Trophoblast cell (in vitro differentiated cells and primary cell): ENCODE measurements around the gene TIGIT.

Experiments used
- DNase-seq, 2 donors: peaks; one replicate each; pipeline ENCODE4 v3.0.0-alpha.2; 2016
- H2AFZ ChIP-seq: 2 replicates; pipeline ENCODE4 v1.6.1; 2013; ENCODE audit warnings: low read length, moderate library complexity, mild to moderate bottlenecking; ENCODE audit not compliant: insufficient read depth, poor library complexity
- H2AK5ac ChIP-seq: 2 replicates; pipeline ENCODE4 v1.6.1; 2013; ENCODE audit warnings: mild to moderate bottlenecking, low read length
- H2BK120ac ChIP-seq: 2 replicates; pipeline ENCODE4 v1.6.1; 2013; ENCODE audit warnings: low read length, mild to moderate bottlenecking, moderate library complexity; ENCODE audit not compliant: insufficient read depth, poor library complexity
- H2BK12ac ChIP-seq: 2 replicates; pipeline ENCODE4 v1.6.1; 2013; ENCODE audit warnings: mild to moderate bottlenecking, low read length, moderate library complexity
- H2BK5ac ChIP-seq: 2 replicates; pipeline ENCODE4 v1.6.1; 2013; ENCODE audit warnings: low read length, low read depth, moderate library complexity, mild to moderate bottlenecking; ENCODE audit not compliant: poor library complexity
- H3K14ac ChIP-seq: 2 replicates; pipeline ENCODE4 v1.6.1; 2013; ENCODE audit warnings: mild to moderate bottlenecking, low read length
- H3K18ac ChIP-seq: 2 replicates; pipeline ENCODE4 v1.6.1; 2013; ENCODE audit warnings: mild to moderate bottlenecking, low read length
- H3K23ac ChIP-seq: 2 replicates; pipeline ENCODE4 v1.6.1; 2013; ENCODE audit warnings: low read length
- H3K27ac ChIP-seq: 2 replicates; pipeline ENCODE4 v1.5.1; 2013; ENCODE audit warnings: low read depth, mild to moderate bottlenecking, inconsistent platforms, low read length, moderate library complexity
- H3K27me3 ChIP-seq: 2 replicates; pipeline ENCODE4 v1.6.1; 2013; ENCODE audit warnings: inconsistent platforms, mild to moderate bottlenecking, low read length, moderate library complexity; ENCODE audit not compliant: insufficient read depth
- H3K36me3 ChIP-seq, 2 experiments: 1 replicate in 1 of 2; 2 replicates in 1 of 2; pipeline ENCODE4 v1.6.1; 2013; ENCODE audit warnings: low read length in 2 of 2, mild to moderate bottlenecking in 2 of 2, moderate library complexity in 1 of 2; ENCODE audit not compliant: insufficient read depth in 2 of 2, control insufficient read depth in 1 of 2
- H3K4ac ChIP-seq: 2 replicates; pipeline ENCODE4 v1.6.1; 2013; ENCODE audit warnings: low read depth, mild to moderate bottlenecking, low read length, moderate library complexity
- H3K4me1 ChIP-seq, 2 experiments: 1 replicate in 1 of 2; 2 replicates in 1 of 2; pipeline ENCODE4 v1.6.1; 2013; ENCODE audit warnings: low read length in 2 of 2, mild to moderate bottlenecking in 2 of 2, moderate library complexity in 1 of 2; ENCODE audit not compliant: insufficient read depth in 2 of 2, control insufficient read depth in 1 of 2
- H3K4me2 ChIP-seq: 2 replicates; pipeline ENCODE4 v1.6.1; 2013; ENCODE audit warnings: inconsistent platforms, mild to moderate bottlenecking, low read length, moderate library complexity
- H3K4me3 ChIP-seq: 2 replicates; pipeline ENCODE4 v1.5.1; 2013; ENCODE audit warnings: mild to moderate bottlenecking, low read depth, low read length, inconsistent platforms
- H3K79me1 ChIP-seq: one replicate; pipeline ENCODE4 v1.6.1; 2013; ENCODE audit warnings: low read length
- H3K79me2 ChIP-seq: 2 replicates; pipeline ENCODE4 v1.6.1; 2013; ENCODE audit warnings: low read length, mild to moderate bottlenecking; ENCODE audit not compliant: control insufficient read depth, insufficient read depth, poor library complexity
- H3K9ac ChIP-seq: 2 replicates; pipeline ENCODE4 v1.6.1; 2013; ENCODE audit warnings: mild to moderate bottlenecking, low read length
- H3K9me3 ChIP-seq: 2 replicates; pipeline ENCODE4 v1.6.1; 2013; ENCODE audit warnings: low read depth, mild to moderate bottlenecking, control low read depth, inconsistent platforms, low read length; ENCODE audit not compliant: insufficient read depth
- H4K12ac ChIP-seq: 2 replicates; pipeline ENCODE4 v1.6.1; 2013; ENCODE audit warnings: low read depth, mild to moderate bottlenecking, low read length, moderate library complexity
- H4K8ac ChIP-seq: 2 replicates; pipeline ENCODE4 v1.6.1; 2013; ENCODE audit warnings: low read depth, mild to moderate bottlenecking, low read length, moderate library complexity
- H4K91ac ChIP-seq: one replicate; pipeline ENCODE4 v1.6.1; 2013; ENCODE audit warnings: low read depth, mild to moderate bottlenecking, low read length, moderate library complexity
- WGBS: extraction: QIAGEN DNeasy Blood & Tissue Kit; methylation state at CpG from one replicate; pipeline ENCODE4 v1.1.7; 2013; ENCODE audit warnings: missing lambda C conversion rate; ENCODE audit not compliant: insufficient read length, insufficient coverage; ENCODE audit errors: extremely low coverage; 5-methylcytosine and 5-hydroxymethylcytosine counted together

TIGIT gene

GRCh38 chr3:114307222-114307830 lies 13.5 kb downstream of the TIGIT start:
- Histone ChIP-seq H3K36me3 (no peaks in the 10 kb centered on the region), H3K79me2 (no peaks in the 10 kb centered on the region), H4K8ac (no peak overlapping the region), H2AFZ (no peak overlapping the region), H2BK12ac (no peak overlapping the region), H3K23ac (no peak overlapping the region), H3K9ac (no peak overlapping the region), H3K4me1 (no peaks in the 10 kb centered on the region), H3K9me3 (no peaks in the 10 kb centered on the region), H3K4me2 (no peak overlapping the region), H3K4ac (no peak overlapping the region), H4K91ac (no peak overlapping the region), H3K4me3 (no peak overlapping the region), H3K79me1 (no peaks in the 10 kb centered on the region), H3K27ac (no peak overlapping the region), H2AK5ac (no peak overlapping the region), H3K14ac (no peak overlapping the region), H2BK5ac (no peak overlapping the region), H2BK120ac (no peak overlapping the region), H3K27me3 (no peaks in the 10 kb centered on the region), H3K18ac (no peak overlapping the region), H4K12ac (no peak overlapping the region)
- WGBS = no CpG with 5 or more reads among the region's 8 CpGs
- DNase-seq = no peak

- Histone ChIP-seq H3K4me2 (no peak overlapping the region), H3K9ac (no peak overlapping the region), H4K8ac (no peak overlapping the region), H2BK120ac (no peak overlapping the region), H2BK5ac (no peak overlapping the region), H2AK5ac (no peak overlapping the region), H3K4ac (no peak overlapping the region), H3K14ac (no peak overlapping the region), H3K36me3 (no peaks in the 10 kb centered on the region), H3K4me3 (no peak overlapping the region), H3K4me1 (no peaks in the 10 kb centered on the region), H3K79me1 (no peaks in the 10 kb centered on the region), H2BK12ac (no peak overlapping the region), H4K12ac (no peak overlapping the region), H3K23ac (no peak overlapping the region), H3K18ac (no peak overlapping the region), H3K27ac (no peak overlapping the region), H2AFZ (no peak overlapping the region), H4K91ac (no peak overlapping the region), H3K79me2 (no peaks in the 10 kb centered on the region), H3K27me3 (no peaks in the 10 kb centered on the region), H3K9me3 (no peaks in the 10 kb centered on the region)
- WGBS = no CpG with 5 or more reads among the region's 3 CpGs
- no peak for DNase-seq
Observed at GRCh38 chr3:114307832-114308231, 14.0 kb downstream of the TIGIT start.

GRCh38 chr3:114308377-114308776 lies 14.5 kb downstream of the TIGIT start:
- no peak overlapping the region for H3K9ac ChIP-seq
- H3K4ac ChIP-seq = no peak overlapping the region
- no peak overlapping the region for H3K4me3 ChIP-seq
- no peak overlapping the region for H3K14ac ChIP-seq
- H3K4me2 ChIP-seq = no peak overlapping the region
- H3K4me1 ChIP-seq = no peaks in the 10 kb centered on the region
- H3K27me3 ChIP-seq = no peaks in the 10 kb centered on the region
- no peaks in the 10 kb centered on the region for H3K36me3 ChIP-seq
- H3K23ac ChIP-seq = no peak overlapping the region
- no peaks in the 10 kb centered on the region for H3K79me2 ChIP-seq
- no peak overlapping the region for H3K18ac ChIP-seq
- no peak for DNase-seq
- no peaks in the 10 kb centered on the region for H3K79me1 ChIP-seq
- no peak overlapping the region for H2BK12ac ChIP-seq
- no CpG with 5 or more reads among the region's 2 CpGs for WGBS
- H4K8ac ChIP-seq = no peak overlapping the region
- H3K9me3 ChIP-seq = no peaks in the 10 kb centered on the region
- no peak overlapping the region for H2AK5ac ChIP-seq
- H4K12ac ChIP-seq = no peak overlapping the region
- H4K91ac ChIP-seq = no peak overlapping the region
- H2AFZ ChIP-seq = no peak overlapping the region
- no peak overlapping the region for H3K27ac ChIP-seq
- no peak overlapping the region for H2BK5ac ChIP-seq
- H2BK120ac ChIP-seq = no peak overlapping the region

- WGBS = no CpG with 5 or more reads among the region's 5 CpGs
- H3K23ac ChIP-seq = no peak overlapping the region
- H3K27ac ChIP-seq = no peak overlapping the region
- no peak overlapping the region for H3K4ac ChIP-seq
- no peaks in the 10 kb centered on the region for H3K4me1 ChIP-seq
- no peaks in the 10 kb centered on the region for H3K9me3 ChIP-seq
- no peak overlapping the region for H4K91ac ChIP-seq
- H2BK5ac ChIP-seq = no peak overlapping the region
- no peak for DNase-seq
- no peak overlapping the region for H3K4me3 ChIP-seq
- no peaks in the 10 kb centered on the region for H3K36me3 ChIP-seq
- H3K14ac ChIP-seq = no peak overlapping the region
- no peaks in the 10 kb centered on the region for H3K79me2 ChIP-seq
- H2AFZ ChIP-seq = no peak overlapping the region
- no peak overlapping the region for H2BK120ac ChIP-seq
- H3K18ac ChIP-seq = no peak overlapping the region
- no peak overlapping the region for H3K4me2 ChIP-seq
- no peak overlapping the region for H2AK5ac ChIP-seq
- H3K27me3 ChIP-seq = no peaks in the 10 kb centered on the region
- no peak overlapping the region for H2BK12ac ChIP-seq
- H3K9ac ChIP-seq = no peak overlapping the region
- H4K8ac ChIP-seq = no peak overlapping the region
- H3K79me1 ChIP-seq = no peaks in the 10 kb centered on the region
- H4K12ac ChIP-seq = no peak overlapping the region
Observed at GRCh38 chr3:114308830-114309229, 15.0 kb downstream of the TIGIT start.
